Measurements from ENCODE around the gene SLC41A2. TPM values are rescaled to one million over a fixed set of nuclear protein-coding genes. Genes with fewer than 3 reads are reported as not detected.

Gene SLC41A2
- total RNA-seq, 6 donors from 2014 or later = 16.0 to 67.0 (median 23.4) TPM

GRCh38 chr12:104958805-104959334 is 780 bp upstream of the SLC41A2 start:
- H3K36me3 ChIP-seq = no peaks in the 10 kb centered on the region
- peak overlapping the region in 3 of 4 donors; percentile 84 to 91 (median 84) for H3K4me3 ChIP-seq
- TF ChIP-seq CTCF (IDR thresholded peaks at IDR 0.05) (no peak), POLR2AphosphoS5 (IDR thresholded peaks at IDR 0.05) (no peak), EP300 (IDR thresholded peaks at IDR 0.05) (no peak), POLR2A (IDR thresholded peaks at IDR 0.05) (no peak)
- H3K4me1 ChIP-seq = peaks cover 12 to 31% (median 18%) of the 10 kb centered on the region in 4 donors
- DNase-seq (no peak), ATAC-seq (ENCODE audit: low FRiP score in 2 of 2) (peak; percentile 0 to 3)
- WGBS, 2 donors = 51% methylated on average over 14 of the region's 14 CpGs
- H3K27ac ChIP-seq = peak overlapping the region; percentile 77 to 88 (median 84)
- no peaks in the 10 kb centered on the region for H3K9me3 ChIP-seq
- no peaks in the 10 kb centered on the region for H3K27me3 ChIP-seq

GRCh38 chr12:104957719-104958000 is 430 bp downstream of the SLC41A2 start:
- peaks cover 12 to 31% (median 20%) of the 10 kb centered on the region in 4 donors for H3K4me1 ChIP-seq
- peak overlapping the region; percentile 77 to 91 (median 84) for H3K4me3 ChIP-seq
- no peaks in the 10 kb centered on the region for H3K27me3 ChIP-seq
- H3K9me3 ChIP-seq = no peaks in the 10 kb centered on the region
- DNase-seq = peak in 1 of 2 donors; percentile 43
- ATAC-seq (ENCODE audit: low FRiP score in 2 of 2) = peak in 1 of 2 donors; percentile 34
- H3K36me3 ChIP-seq = no peaks in the 10 kb centered on the region
- TF ChIP-seq POLR2AphosphoS5 (IDR thresholded peaks at IDR 0.05) (no peak), POLR2A (IDR thresholded peaks at IDR 0.05) (no peak), EP300 (IDR thresholded peaks at IDR 0.05) (no peak), CTCF (IDR thresholded peaks at IDR 0.05) (no peak)
- peak overlapping the region; percentile 75 to 88 (median 84) for H3K27ac ChIP-seq
- WGBS, 2 donors = 0 to 1% methylated on average over 1 to 9 of the region's 31 CpGs

GRCh38 chr12:104956870-104957718 is 996 bp downstream of the SLC41A2 start:
- no peaks in the 10 kb centered on the region for H3K27me3 ChIP-seq
- TF ChIP-seq CTCF (IDR thresholded peaks at IDR 0.05) (no peak), POLR2AphosphoS5 (IDR thresholded peaks at IDR 0.05) (no peak), POLR2A (IDR thresholded peaks at IDR 0.05) (no peak), EP300 (IDR thresholded peaks at IDR 0.05) (no peak)
- H3K4me1 ChIP-seq = peaks cover 12 to 31% (median 23%) of the 10 kb centered on the region in 4 donors

GRCh38 chr12:104955703-104956102 is 2.4 kb downstream of the SLC41A2 start:
- no peak overlapping the region for H3K4me3 ChIP-seq
- DNase-seq = no peak
- no peaks in the 10 kb centered on the region for H3K36me3 ChIP-seq
- TF ChIP-seq CTCF (IDR thresholded peaks at IDR 0.05) (no peak), POLR2AphosphoS5 (IDR thresholded peaks at IDR 0.05) (no peak), POLR2A (IDR thresholded peaks at IDR 0.05) (no peak), EP300 (IDR thresholded peaks at IDR 0.05) (no peak)
- H3K27ac ChIP-seq = no peak overlapping the region
- H3K27me3 ChIP-seq = no peaks in the 10 kb centered on the region
- no peaks in the 10 kb centered on the region for H3K9me3 ChIP-seq
- peaks cover 12 to 31% (median 26%) of the 10 kb centered on the region in 4 donors for H3K4me1 ChIP-seq
- ATAC-seq (ENCODE audit: low FRiP score in 2 of 2) = no peak
- whole genome bisulfite sequencing, 2 donors = 86 to 89% methylated on average over 2 of the region's 2 CpGs

More at GRCh38 chr12:104956870-104957718, 996 bp downstream of the SLC41A2 start:
- 35 to 41% methylated on average over 13 of the region's 13 CpGs for WGBS, 2 donors
- peak overlapping the region in 3 of 4 donors; percentile 84 to 91 (median 84) for H3K4me3 ChIP-seq
- H3K9me3 ChIP-seq = no peaks in the 10 kb centered on the region
- no peaks in the 10 kb centered on the region for H3K36me3 ChIP-seq
- no peak for ATAC-seq (ENCODE audit: low FRiP score in 2 of 2)
- no peak for DNase-seq
- H3K27ac ChIP-seq = peak overlapping the region in 3 of 4 donors; percentile 81 to 88 (median 88)

Measured in upper lobe of left lung (tissue), 6 donors.